Embryonic facial prominence (tissue), 1 donor: ENCODE measurements around the gene COLEC11.
"Not testable (repeated sequence)": the region's sequence is repeated elsewhere in the genome, so short reads cannot be mapped to it uniquely, and the experiment has no call there.

Experiments used
- DNase-seq: peaks from one replicate; pipeline ENCODE4 v3.0.0-alpha.2; 2016; ENCODE audit errors: extremely low spot score

COLEC11 gene

DNA sequence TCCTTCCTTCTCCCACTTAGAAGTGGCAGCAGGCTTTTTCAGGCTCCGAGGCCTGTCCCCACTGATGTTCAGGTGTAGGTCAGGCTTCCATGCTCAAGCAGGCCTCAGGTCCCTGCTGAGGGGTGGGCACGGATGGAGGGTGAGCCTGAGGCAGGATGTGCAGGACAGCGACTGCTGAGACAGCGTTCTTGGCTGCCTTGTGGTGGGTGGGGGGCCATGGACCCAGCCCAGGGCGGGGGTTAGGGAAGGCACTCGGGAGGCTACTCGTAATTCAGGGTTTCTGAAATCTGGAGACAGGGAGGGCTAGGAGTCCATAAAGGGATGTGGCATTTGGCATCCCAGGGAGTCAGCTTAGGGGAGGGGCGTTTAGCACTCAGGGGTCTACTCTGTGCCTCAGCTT lies 30.3 kb downstream of the COLEC11 start:
- no peak for DNase-seq

DNA sequence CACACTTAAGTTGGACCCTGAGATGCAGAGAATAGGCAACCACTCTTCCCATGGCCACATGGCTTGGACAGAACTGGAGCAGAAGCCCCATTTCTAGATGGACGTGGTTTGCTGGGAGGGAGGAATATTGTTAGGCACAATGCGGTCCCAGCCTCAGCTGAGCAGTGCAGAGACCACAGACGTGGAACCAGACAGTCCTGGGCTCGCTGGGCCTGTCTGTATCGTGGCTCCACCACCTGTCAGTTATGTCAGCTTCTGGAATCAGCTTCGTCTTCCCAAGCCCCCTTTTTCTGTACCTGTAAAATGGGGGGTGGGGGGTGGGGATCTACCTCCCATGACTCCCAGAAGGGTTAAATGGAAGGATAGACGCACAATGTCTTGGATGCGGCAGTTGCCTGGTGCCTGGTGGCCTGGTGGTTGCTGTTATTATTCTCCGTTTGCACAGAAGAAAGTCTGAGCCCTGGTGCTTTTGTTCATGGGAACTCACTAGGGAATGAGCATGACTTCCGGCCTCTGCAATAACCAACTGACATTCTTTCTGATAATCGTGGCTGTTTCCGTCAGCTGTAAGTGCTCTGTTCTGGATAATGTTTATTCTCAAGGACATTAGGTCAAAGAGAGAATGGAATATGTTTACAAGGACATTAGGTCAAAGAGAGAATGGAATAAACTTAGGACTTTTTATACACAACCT lies 31.4 kb downstream of the COLEC11 start:
- no peak for DNase-seq

DNA sequence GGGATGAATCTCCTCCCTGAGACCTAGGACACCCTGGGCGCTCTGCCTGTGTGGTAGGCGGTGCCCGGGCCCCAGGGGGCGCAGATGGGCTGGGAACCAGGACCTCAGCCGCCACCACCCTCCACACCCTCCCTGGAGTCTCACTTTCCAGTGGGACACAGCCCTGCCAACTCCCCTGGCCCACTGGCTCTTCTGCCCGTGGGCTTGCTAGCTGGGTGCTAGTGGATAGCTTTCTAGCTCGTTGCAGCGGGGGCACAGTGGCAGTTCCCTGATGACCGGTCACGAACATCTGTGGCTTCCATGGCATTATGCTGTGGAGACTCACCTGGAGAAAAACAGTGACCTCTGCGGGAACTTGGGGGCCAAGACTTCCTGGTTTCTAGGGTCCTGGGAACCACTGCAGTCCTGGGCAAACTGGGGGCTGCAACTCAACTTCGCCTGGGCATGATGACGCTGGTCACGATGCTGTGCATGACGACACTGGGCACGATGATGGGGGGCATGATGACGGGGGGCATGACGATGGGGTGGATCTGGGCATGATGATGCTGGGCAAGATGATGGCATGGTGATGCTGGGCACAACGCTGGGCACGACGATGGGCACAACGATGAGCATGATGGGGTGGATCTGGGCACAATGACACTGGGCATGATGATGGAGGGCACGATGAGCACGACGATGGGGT lies 32.0 kb downstream of the COLEC11 start:
- no peak for DNase-seq

DNA sequence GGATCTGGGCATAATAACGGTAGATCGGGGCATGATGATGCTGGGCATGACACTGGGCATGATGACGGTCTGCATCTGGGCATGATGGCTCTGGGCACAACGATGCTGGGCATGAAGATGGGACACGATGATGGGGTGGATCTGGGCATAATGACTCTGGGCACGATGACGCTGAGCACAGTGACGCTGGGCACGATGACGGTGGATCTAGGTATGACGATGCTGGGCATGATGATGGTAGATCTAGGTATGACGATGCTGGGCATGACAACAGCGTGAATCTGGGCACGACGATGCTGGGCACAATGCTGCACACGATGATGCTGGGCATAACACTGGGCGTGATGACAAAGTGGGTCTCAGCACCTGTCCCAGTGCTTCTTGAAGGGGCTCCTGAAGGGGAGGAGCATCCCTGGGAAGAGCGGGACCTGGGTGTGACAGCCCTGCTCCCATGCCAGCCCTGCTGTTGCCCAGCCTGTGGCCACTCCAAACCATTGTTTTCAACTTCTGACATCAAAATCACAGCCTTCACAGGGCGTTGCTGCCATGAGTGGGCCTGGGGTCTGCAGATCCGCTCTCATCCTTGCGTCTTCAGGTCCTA lies 32.7 kb downstream of the COLEC11 start:
- no peak for DNase-seq

DNA sequence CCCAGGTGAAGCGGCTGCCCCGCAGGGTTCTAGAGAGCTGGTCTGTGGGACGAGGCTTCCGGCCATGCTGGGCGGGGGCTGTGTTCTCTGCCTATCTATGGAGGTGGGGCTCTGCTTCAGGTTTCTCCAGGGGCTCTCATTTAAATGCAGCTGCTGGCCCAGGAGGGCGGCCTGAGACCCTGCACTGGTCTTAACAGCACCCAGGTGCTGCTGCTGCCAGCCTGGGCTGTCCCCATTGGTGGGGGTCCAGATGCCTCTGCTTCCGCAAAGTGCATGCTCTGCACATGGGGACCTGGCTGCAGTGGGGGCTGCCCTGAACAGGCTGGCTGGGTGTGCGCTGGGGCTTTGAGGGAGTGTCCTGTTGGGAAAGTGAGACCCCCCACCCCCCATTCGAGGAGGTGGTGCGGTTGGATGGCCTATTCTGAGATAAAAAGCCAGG lies 33.3 kb downstream of the COLEC11 start:
- DNase-seq, result no peak

DNA sequence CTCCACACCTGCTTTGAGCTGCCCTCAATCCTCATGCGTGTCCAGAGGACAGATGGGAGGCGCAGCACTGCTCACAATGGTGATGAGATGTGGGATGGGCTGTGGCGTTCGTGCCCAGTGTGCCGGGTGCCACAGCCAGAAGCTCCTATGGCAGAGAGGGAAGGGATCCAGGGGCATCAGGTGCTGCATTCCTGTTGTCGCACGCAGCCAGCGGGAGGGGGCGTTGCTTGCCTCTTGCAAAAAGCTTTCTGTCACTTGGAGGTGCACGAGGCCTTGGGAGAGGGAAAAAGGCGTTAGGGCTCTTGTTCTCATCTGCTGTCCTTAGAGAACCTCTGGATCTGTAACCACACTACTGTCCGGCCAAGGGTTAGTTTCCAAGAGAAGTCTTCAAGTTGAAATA lies 33.9 kb downstream of the COLEC11 start:
- DNase-seq, result no peak

DNA sequence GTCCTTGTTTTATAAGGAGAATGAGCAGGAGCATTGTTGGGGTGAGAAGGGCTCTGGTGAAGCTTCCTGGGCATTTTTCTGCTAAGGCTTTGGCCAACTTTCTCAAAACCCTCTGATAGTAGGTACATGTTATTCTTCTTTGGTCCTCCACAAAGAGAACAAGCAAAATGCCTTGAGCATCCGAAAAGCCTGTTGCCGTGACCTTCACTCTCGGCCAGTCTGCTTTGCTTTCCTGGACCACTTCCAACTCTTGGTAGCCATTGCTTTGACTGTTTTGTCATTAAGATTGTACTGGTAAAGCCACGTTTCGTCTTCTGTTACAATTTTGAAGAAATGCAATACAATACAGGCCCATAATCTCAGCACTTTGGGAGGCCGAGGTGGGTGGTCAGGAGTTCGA lies 35.7 kb downstream of the COLEC11 start:
- DNase-seq, result no peak

DNA sequence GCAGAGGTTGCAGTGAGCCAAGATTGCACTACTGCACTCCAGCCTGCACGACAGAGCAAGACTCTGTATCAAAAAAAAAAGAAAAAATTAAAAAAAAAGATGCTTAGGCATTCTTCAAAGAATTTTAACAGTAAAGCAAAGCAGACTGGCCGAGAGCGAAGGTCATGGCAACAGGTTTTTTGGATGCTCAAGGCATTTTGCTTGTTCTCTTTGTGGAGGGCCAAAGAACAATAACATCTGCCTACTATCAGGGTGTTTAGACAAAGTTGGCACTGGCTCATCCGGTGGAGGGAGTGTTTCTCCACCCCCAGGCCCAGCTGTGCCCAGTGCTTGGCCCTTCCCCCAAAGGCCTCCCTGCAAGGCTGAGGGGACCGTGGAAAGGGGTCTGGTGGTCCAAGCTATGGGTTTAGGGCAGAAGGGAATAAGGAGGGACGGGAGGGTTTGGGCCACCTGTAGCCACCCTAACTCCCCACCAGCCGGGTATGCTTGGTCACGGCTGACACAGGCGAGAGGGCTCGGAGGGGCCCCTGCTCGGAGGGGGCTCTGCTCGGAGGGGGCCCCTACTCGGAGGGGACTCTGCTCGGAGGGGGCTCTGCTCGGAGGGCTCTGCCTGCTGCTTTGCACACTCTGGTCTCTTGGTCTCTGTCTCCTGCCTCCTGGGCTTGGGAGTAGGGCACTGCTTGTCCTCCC lies 36.4 kb downstream of the COLEC11 start:
- no peak for DNase-seq

DNA sequence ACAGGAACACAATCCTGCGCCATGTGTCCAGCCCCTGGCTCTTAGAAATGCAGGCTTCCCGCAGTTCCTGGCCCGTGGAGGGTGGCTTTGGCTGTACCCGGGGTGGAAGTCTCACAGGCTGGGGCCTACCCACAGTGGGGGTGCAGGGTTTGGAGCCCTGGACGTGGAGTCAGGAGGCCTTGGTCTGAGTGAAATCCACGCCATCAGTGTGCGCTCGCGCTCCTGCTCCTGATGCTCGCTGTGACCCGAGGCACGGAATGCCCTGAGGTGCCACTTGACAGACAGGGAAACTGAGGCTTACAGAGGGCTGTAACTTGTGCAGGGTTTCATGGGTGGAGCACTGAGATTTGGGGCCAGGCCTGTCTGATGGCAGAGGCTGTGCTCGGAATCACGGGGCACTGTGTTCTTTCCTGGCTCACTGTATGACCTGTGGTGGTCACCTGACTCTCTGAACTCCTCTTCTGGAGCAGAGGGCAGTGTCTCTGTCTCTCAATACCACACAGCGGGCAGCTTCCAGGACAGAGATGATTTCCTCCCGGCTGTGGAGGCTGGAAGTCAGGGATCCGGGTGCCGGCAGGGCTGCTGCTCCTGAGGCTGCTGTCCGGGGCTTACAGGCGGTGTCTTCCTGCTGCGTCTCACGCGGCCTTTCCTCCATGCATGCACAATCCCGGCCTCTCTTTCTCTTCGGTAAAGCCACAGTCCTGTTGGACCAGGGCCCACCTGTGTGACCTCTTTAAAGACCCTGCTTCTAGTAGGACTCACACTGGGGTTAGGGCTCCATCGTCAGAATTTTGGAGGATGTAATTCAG lies 37.1 kb downstream of the COLEC11 start:
- no peak for DNase-seq

DNA sequence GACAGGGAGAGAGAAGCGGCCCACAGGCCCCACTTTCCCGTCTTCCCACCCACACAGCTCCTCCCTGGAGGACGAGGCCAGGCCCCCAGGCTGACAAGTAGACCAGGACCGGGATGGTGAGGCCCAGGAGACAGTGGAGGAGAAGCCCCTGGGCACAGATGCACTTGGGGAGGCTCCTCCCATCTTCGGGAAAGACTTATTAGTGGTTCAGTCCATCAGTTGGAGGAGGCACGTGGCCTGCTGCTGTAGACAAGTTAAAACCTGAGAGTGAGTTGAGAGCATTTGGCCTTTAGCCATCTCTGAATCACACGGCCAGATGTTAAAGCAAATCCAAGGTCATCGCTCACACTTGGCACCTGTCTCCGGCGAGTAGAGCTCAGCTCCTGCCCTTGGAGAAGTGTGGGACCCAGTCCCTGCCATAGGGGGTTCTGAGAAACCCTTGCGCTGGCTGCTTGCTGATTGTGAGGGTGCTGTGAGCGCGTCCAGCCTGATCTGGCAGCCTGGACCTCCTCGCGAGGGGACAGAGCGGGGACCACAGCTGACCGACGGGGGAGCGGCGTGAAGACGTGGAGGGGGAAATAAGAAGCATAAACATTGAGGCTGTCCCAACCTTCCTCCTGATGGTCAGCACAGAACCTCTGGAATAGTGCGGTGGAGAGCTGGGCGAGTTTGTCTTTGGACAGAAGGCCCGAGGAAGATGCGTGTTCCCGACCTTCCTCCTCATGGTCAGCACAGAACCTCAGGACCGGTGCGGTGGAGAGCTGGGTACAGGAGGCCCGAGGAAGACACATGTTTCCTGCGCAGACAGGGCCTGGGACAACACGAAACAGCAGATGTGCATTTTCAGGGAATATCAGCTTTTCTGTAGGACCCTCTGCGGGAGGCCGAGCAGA lies 38.4 kb downstream of the COLEC11 start:
- DNase-seq, result no peak

DNA sequence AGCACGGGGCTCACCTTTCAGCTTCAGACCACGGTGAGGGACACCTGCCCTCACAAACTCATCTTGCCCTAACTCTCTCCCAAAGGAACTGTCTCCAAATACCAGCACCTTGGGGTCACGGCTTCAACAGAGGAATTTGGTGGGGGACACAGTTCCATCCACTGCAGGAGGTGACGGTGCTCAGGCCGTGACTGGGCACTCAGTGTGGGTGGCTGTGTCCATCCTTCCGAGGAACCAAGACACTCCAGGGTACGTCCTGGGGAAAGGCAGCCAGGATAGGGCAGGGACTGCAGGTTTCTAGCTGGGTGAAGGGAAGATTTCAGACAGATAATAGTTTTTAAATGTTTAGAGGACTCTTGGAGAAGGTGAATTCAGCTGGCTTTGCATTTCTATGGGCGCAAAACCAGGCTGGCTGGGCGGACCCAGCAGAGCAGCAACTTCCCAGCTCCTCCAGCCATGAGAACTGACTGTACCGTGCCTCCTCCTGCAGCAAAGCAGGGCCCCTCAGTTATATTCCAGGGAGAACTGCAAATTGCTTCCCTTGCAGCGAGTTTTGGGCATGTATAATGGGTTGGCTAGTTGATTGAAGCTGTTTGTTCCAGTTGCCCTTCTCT lies 39.2 kb downstream of the COLEC11 start:
- no peak for DNase-seq

DNA sequence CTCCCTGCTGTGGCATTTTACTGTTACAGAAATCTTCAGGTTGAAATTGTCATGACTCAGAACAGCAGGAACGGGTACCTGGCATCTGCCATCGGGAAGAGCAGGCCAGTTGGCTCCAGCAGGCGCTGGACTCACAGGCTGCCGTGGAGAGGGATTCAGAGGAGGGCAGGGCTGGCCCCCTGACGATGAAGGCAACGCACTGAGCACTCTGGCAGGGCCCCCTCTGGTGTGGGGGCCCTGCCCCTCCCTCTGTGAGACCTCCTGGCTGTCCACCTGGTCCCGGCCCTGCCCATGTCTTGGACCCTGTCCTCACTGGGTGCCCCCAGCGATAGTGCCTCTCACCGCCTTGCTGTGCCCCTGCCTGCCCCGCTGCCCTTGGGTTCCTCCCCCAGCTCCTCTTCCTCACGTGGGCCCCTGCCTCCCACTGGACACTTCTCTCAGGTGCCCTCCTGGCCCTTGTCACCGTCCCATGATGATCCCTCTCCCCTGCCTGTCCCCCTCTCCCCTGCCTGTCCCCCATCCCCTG lies 39.7 kb downstream of the COLEC11 start:
- DNase-seq, result no peak

DNA sequence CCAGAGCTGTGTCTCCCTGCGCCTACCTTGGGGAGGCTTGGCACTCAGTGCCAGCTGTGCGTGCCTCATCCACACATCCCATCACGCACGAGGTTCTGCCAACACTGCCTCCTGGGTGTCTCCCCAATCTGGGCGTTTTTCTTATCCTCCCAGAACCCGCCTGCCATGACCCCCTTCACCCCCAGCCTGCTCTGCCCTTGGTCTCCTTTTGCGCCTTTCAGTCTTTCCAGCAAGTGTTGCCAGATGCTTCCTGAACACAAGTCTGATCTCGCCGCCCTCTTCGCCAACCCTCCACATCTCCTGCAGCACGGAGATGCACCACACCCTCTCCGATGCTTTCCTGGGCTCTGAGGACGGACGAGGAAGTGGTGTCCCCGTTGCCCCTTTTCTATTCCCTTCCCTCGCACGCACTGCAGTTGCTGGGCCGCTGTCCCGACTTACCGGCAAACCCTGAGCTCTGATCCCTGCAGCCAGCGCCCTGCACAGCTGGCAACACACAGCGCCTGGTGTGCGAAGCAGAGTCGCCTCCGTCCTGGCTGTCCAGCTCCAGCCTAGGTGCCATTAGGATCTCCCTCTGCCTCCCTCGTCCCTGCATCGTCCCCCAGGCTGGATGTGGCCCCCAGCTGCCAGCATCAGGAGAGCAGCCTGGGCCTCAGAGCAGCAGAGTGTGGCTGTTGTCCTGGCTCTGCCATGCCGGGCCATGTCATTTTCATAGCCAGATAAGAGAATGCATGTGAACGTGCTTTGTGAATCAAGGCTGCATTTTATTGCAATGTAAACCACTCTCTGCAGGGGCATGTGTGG lies 40.5 kb downstream of the COLEC11 start:
- DNase-seq, result no peak

DNA sequence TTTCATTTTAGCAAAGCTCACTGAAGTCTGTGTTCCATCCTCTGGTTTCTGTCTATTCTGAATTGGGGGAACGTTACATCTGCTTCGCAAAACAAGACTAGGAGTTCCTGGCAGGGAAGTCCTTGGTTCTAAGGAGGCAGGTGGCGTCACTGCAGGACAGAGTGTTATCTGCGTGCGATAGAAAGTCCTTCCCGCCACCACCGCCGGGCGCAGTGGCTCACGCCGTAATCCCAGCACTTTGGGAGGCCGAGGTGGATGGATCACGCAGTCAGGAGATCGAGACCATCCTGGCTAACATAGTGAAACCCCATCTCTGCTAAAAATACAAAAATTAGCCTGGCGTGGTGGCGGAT lies 41.0 kb downstream of the COLEC11 start:
- not testable (repeated sequence) for DNase-seq

DNA sequence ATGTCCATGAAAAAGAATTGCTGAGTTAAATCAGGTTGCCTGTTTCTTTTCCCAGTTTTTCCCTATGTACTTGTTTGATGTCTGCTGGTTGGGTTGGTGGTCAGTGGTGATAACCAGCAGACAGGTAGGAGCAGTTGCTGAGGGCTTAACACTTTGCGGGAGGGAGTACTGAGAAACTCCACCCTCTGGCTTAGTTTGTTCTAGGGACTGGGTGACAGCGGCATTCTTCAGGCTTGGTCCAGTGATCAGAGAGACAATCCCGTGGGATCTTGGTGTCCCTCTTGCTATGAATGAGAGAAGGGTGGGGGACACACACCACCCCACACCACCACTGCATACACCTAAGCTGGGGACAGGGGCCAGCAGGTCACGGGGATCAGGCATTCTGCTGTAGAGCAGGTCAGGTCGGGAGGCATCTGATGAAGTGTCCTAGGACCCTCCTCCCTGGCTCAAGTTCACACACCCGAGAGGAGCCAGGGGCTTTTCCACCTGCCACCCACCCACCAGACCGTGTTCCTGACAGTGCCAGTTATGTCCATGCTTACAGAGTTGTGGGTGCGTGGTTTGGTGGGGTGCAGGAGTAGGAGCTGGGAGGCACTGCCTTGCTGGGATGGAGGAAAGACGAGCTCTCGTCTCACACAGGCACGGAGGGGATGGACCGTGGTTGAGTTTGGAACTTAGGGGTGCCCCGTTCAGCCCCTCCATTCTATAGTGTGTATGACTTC lies 41.8 kb downstream of the COLEC11 start:
- no peak for DNase-seq

DNA sequence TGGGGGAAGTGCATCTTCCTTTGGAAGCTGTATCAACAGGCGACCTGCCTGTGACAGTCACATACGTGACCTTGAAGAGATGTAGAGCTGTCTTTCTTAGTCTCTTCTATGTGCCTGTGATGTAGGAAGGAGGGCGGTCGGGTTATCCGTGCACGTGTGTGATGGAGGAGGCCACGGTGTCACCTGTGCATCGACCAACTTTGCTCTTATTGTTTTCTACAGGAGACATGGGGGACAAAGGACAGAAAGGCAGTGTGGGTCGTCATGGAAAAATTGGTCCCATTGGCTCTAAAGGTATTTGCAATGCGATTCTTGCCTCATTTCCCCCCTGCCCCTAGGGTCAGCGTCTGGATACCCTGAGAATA lies 42.4 kb downstream of the COLEC11 start:
- DNase-seq, result no peak

DNA sequence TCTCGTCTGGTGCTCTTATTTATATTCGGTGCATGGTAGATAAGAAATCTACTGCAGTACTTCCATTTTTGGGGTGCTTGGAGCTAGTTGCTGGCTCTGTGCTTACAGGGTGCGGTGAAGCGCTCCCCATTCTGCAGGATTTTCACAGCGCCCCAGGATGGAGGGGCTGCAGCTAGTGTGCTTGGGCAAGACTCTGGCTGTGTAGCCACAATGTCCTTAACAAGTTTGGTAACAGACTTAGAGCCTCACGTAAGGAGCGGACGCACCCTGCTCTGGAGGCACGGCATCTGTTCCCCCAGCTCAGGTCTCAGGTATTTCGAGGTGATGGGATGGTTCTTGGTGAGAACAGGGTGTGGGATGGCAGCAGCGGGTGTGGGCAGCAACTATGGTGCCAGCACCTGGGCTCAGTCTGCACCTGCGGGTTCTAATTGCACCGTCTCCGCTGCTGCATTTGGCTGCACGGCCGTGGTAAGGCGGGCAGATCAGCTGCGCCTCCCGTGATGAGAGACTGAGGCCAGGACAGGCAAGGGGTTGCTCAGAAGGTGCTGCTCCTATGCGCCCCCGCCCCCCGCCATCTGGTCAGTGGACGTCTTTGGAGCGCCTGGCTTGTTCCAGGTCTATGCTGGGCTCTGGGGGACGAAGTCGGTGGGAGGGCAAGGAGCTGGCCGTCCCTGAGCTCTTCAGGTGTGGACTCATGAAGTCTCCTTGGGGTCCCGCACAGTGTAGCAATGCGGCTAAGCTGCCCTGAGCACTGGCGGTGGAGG lies 43.0 kb downstream of the COLEC11 start:
- no peak for DNase-seq

DNA sequence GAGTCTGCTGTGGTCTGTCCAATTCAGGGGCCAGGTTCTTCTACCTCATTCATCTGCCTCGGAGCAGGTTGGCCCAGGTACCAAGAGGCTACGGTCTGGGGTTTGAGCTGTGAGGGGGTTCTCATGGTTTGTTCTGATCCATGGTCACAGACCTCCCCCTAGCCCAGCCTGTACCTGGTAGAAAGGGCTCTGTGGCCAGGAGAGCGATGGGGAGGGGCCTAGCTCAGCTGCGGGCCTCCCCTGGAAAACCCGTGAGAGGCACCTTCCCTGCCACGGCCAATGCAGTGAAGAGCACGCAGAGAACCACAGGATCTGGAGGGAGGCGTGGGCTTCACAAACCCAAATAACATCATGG lies 43.5 kb downstream of the COLEC11 start:
- DNase-seq, result no peak
